Measurements from ENCODE around the gene POLH. TPM values are rescaled to one million over a fixed set of nuclear protein-coding genes. Genes with fewer than 3 reads are reported as not detected.

The POLH gene
- total and polyA plus RNA-seq, 9 of the 15 experiments (the other 6 are each of a cell fraction or from before 2014, with no cell fraction given): 5.8 to 31.6 (median 20.6) TPM

GRCh38 chr6:43628393-43629103 lies 52.6 kb downstream of the POLH start (continued):
- TF ChIP-seq THAP12 (CRISPR knock-in tag; IDR thresholded peaks at IDR 0.05) (no peak), CEBPZ (IDR thresholded peaks at IDR 0.05; ENCODE audit: borderline replicate concordance, low read depth, low read length) (no peak), ELF1 (tag; IDR thresholded peaks at IDR 0.05) (peak; percentile 64), ADNP (tag; IDR thresholded peaks at IDR 0.05) (no peak), MAFF (IDR thresholded peaks at IDR 0.05; ENCODE audit: low read length) (no peak), MCM2 (IDR thresholded peaks at IDR 0.05; ENCODE audit: low read depth) (no peak), CTBP1 (IDR thresholded peaks at IDR 0.05; ENCODE audit: borderline replicate concordance) (peak; percentile 75), ZNF263 (CRISPR knock-in tag; IDR thresholded peaks at IDR 0.05; ENCODE audit: borderline replicate concordance) (peak; percentile 99), POLR2B (IDR thresholded peaks at IDR 0.05; ENCODE audit: low read depth, partially characterized antibody) (peak; percentile 96), KAT8 (IDR thresholded peaks at IDR 0.05; ENCODE audit: low read depth) (no peak), MAFK (IDR thresholded peaks at IDR 0.05; ENCODE audit: low read length) (no peak), BCLAF1 (IDR thresholded peaks at IDR 0.05; ENCODE audit: borderline replicate concordance in 1 of 2, control insufficient read depth in 1 of 2, low read depth in 2 of 2, low read length in 1 of 2) (no peak), HSF4 (CRISPR knock-in tag; IDR thresholded peaks at IDR 0.05; ENCODE audit: borderline replicate concordance) (no peak), MYBL2 (IDR thresholded peaks at IDR 0.05; ENCODE audit: low read depth) (no peak; the same call in 1 of the 2 replicates), MYBL2 (CRISPR knock-in tag; IDR thresholded peaks at IDR 0.05; ENCODE audit: borderline replicate concordance) (no peak), ZBTB34 (CRISPR knock-in tag; IDR thresholded peaks at IDR 0.05) (no peak), ZC3H4 (CRISPR knock-in tag; IDR thresholded peaks at IDR 0.05; ENCODE audit: borderline replicate concordance) (no peak)
